Amniotic epithelial cell (primary cell): ENCODE results near the gene ASPHD2.
A peak's percentile ranks its signal among the peaks of the same experiment; 100 is the strongest.
"Not testable (repeated sequence)": the region's sequence is repeated elsewhere in the genome, so short reads cannot be mapped to it uniquely, and the experiment has no call there.

Source experiments
- DNase-seq: peaks from one replicate; pipeline ENCODE4 v3.0.0-alpha.2; 2010; ENCODE audit warnings: low read depth

The ASPHD2 gene

GRCh38 chr22:26428515-26429457 lies at the start of gene ASPHD2:
TSS of gene ASPHD2 (plus strand) at chr22:26429260. CDS start at chr22:26433616, 4,356 bp downstream.
- peak; percentile 53 for DNase-seq

GRCh38 chr22:26380072-26380830 lies 48.8 kb upstream of the ASPHD2 start:
- no peak for DNase-seq

- DNase-seq = no peak
Measured at GRCh38 chr22:26382782-26383181, 46.3 kb upstream of the ASPHD2 start.

- no peak for DNase-seq
Measured at GRCh38 chr22:26383968-26384556, 45.0 kb upstream of the ASPHD2 start.

- no peak for DNase-seq
Measured at GRCh38 chr22:26385164-26385563, 43.9 kb upstream of the ASPHD2 start.

- no peak for DNase-seq
Measured at GRCh38 chr22:26389125-26389524, 39.9 kb upstream of the ASPHD2 start.

GRCh38 chr22:26391091-26391490 lies 38.0 kb upstream of the ASPHD2 start:
- DNase-seq = no peak

GRCh38 chr22:26391623-26392022 lies 37.4 kb upstream of the ASPHD2 start:
- no peak for DNase-seq

GRCh38 chr22:26393929-26394328 lies 35.1 kb upstream of the ASPHD2 start:
- no peak for DNase-seq

GRCh38 chr22:26394777-26395176 lies 34.3 kb upstream of the ASPHD2 start:
- DNase-seq = no peak

- no peak for DNase-seq
Measured at GRCh38 chr22:26395926-26396325, 33.1 kb upstream of the ASPHD2 start.

- DNase-seq = peak; percentile 68
Measured at GRCh38 chr22:26398741-26399153, 30.3 kb upstream of the ASPHD2 start.

- DNase-seq = no peak
Measured at GRCh38 chr22:26399289-26399688, 29.8 kb upstream of the ASPHD2 start.

GRCh38 chr22:26401726-26402125 lies 27.3 kb upstream of the ASPHD2 start:
- no peak for DNase-seq

GRCh38 chr22:26404851-26405421 lies 24.1 kb upstream of the ASPHD2 start:
- DNase-seq = peak; percentile 9

- DNase-seq = no peak
Measured at GRCh38 chr22:26406118-26406517, 22.9 kb upstream of the ASPHD2 start.

- not testable (repeated sequence) for DNase-seq
Measured at GRCh38 chr22:26408562-26409220, 20.4 kb upstream of the ASPHD2 start.

GRCh38 chr22:26409719-26410335 lies 19.2 kb upstream of the ASPHD2 start:
- no peak for DNase-seq

GRCh38 chr22:26410386-26410785 lies 18.7 kb upstream of the ASPHD2 start:
- DNase-seq = no peak

- DNase-seq = no peak
Measured at GRCh38 chr22:26414347-26414746, 14.7 kb upstream of the ASPHD2 start.

GRCh38 chr22:26416256-26416655 lies 12.8 kb upstream of the ASPHD2 start:
- no peak for DNase-seq
